ENCODE measurements around the gene ADCY3. TPM values are rescaled to one million over a fixed set of nuclear protein-coding genes. Genes with fewer than 3 reads are reported as not detected.

Gene ADCY3
- total and polyA plus RNA-seq, 5 donors from 2014 or later: 3.8 to 67.6 (median 11.2) TPM

- H3K36me3 ChIP-seq (ENCODE audit: control insufficient read depth, insufficient read depth, low read length): peaks cover 72% of the 10 kb centered on the region
- H3K4me3 Mint-ChIP-seq: no peak overlapping the region
- H3K4me3 ChIP-seq (ENCODE audit: low read depth, low read length): no peak overlapping the region
- no peaks in the 10 kb centered on the region for H3K4me1 ChIP-seq (ENCODE audit: control insufficient read depth, insufficient read depth, low read length, poor library complexity, severe bottlenecking)
- ATAC-seq (ENCODE audit: low read depth in 2 of 2) (no peak), DNase-seq (no peak)
- peaks cover 84% of the 10 kb centered on the region for H3K36me3 Mint-ChIP-seq
- H3K27ac Mint-ChIP-seq: no peak overlapping the region
- peaks cover 1 to 23% (median 8%) of the 10 kb centered on the region in 7 donors for H3K9me3 Mint-ChIP-seq
- peaks cover 0 to 21% (median 11%) of the 10 kb centered on the region in 4 donors for H3K4me1 Mint-ChIP-seq
- peaks cover 11 to 13% of the 10 kb centered on the region in 2 experiments for H3K9me3 ChIP-seq (ENCODE audit: control insufficient read depth in 2 of 2, low read length in 2 of 2)
- no peak overlapping the region for H3K27ac ChIP-seq (ENCODE audit: insufficient read depth, low read length, poor library complexity, severe bottlenecking)
- no peaks in the 10 kb centered on the region for H3K27me3 ChIP-seq (ENCODE audit: control insufficient read depth, insufficient read depth, low read length)
- no peaks in the 10 kb centered on the region for H3K27me3 Mint-ChIP-seq
Observed at GRCh38 chr2:24955921-24956320, 35.9 kb upstream of the ADCY3 start.

- Histone ChIP-seq H3K36me3 (ENCODE audit: control insufficient read depth, insufficient read depth, low read length) (peaks cover 68% of the 10 kb centered on the region), H3K27ac (ENCODE audit: insufficient read depth, low read length, poor library complexity, severe bottlenecking) (no peak overlapping the region), H3K4me3 (ENCODE audit: low read depth, low read length) (no peak overlapping the region), H3K9me3 (ENCODE audit: control insufficient read depth in 2 of 2, low read length in 2 of 2) (peaks cover 11 to 13% of the 10 kb centered on the region in 2 experiments), H3K27me3 (ENCODE audit: control insufficient read depth, insufficient read depth, low read length) (no peaks in the 10 kb centered on the region), H3K4me1 (ENCODE audit: control insufficient read depth, insufficient read depth, low read length, poor library complexity, severe bottlenecking) (no peaks in the 10 kb centered on the region)
- ATAC-seq (ENCODE audit: low read depth in 2 of 2) (no peak), DNase-seq (no peak)
- Mint-ChIP-seq H3K36me3 (peaks cover 78% of the 10 kb centered on the region), H3K4me1 (peaks cover 0 to 18% (median 8%) of the 10 kb centered on the region in 4 donors), H3K9me3 (peaks cover 1 to 23% (median 8%) of the 10 kb centered on the region in 7 donors), H3K27ac (no peak overlapping the region), H3K27me3 (no peaks in the 10 kb centered on the region), H3K4me3 (no peak overlapping the region)
Observed at GRCh38 chr2:24955232-24955631, 35.2 kb upstream of the ADCY3 start.

- Mint-ChIP-seq H3K27ac (no peak overlapping the region), H3K27me3 (no peaks in the 10 kb centered on the region), H3K4me3 (no peak overlapping the region), H3K9me3 (peaks cover 0 to 7% (median 3%) of the 10 kb centered on the region in 7 donors), H3K36me3 (peaks cover 46% of the 10 kb centered on the region), H3K4me1 (peaks cover 0 to 5% (median under 1%) of the 10 kb centered on the region in 4 donors)
- peaks cover 4 to 5% of the 10 kb centered on the region in 2 experiments for H3K9me3 ChIP-seq (ENCODE audit: control insufficient read depth in 2 of 2, low read length in 2 of 2)
- ATAC-seq (ENCODE audit: low read depth in 2 of 2): no peak
- H3K4me3 ChIP-seq (ENCODE audit: low read depth, low read length): no peak overlapping the region
- H3K27me3 ChIP-seq (ENCODE audit: control insufficient read depth, insufficient read depth, low read length): no peaks in the 10 kb centered on the region
- DNase-seq: no peak
- H3K4me1 ChIP-seq (ENCODE audit: control insufficient read depth, insufficient read depth, low read length, poor library complexity, severe bottlenecking): no peaks in the 10 kb centered on the region
- peaks cover 48% of the 10 kb centered on the region for H3K36me3 ChIP-seq (ENCODE audit: control insufficient read depth, insufficient read depth, low read length)
- no peak overlapping the region for H3K27ac ChIP-seq (ENCODE audit: insufficient read depth, low read length, poor library complexity, severe bottlenecking)
Observed at GRCh38 chr2:24950102-24950501, 30.1 kb upstream of the ADCY3 start.

DNA sequence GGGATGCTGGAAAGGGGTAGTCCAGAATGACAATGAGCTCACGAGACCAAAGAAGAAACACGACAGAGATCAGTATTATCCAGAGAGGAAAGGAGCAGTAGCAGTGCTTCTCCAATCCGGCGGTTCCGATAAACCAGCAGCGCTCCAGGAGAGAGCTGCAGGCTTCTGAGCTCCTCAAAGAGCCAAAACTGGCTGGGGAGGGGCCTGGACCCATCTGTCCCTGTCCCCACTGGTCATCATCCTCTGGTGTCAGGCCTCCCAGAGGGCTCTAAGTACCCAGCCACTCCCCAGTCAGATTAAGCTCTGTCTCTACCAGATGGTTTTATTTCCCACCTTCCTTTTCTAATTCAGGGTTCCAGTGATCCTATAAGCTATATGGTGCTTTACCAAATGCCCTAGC, 28.5 kb upstream of the ADCY3 start:
- Mint-ChIP-seq H3K4me1 (peaks cover 0 to 5% (median under 1%) of the 10 kb centered on the region in 4 donors), H3K9me3 (no peaks in the 10 kb centered on the region), H3K36me3 (peaks cover 32% of the 10 kb centered on the region), H3K27ac (no peak overlapping the region), H3K27me3 (no peaks in the 10 kb centered on the region), H3K4me3 (no peak overlapping the region)
- no peak overlapping the region for H3K27ac ChIP-seq (ENCODE audit: insufficient read depth, low read length, poor library complexity, severe bottlenecking)
- H3K27me3 ChIP-seq (ENCODE audit: control insufficient read depth, insufficient read depth, low read length): no peaks in the 10 kb centered on the region
- no peaks in the 10 kb centered on the region for H3K9me3 ChIP-seq (ENCODE audit: control insufficient read depth in 2 of 2, low read length in 2 of 2)
- H3K4me3 ChIP-seq (ENCODE audit: low read depth, low read length): no peak overlapping the region
- H3K36me3 ChIP-seq (ENCODE audit: control insufficient read depth, insufficient read depth, low read length): peaks cover 39% of the 10 kb centered on the region
- H3K4me1 ChIP-seq (ENCODE audit: control insufficient read depth, insufficient read depth, low read length, poor library complexity, severe bottlenecking): no peaks in the 10 kb centered on the region
- DNase-seq: no peak
- ATAC-seq (ENCODE audit: low read depth in 2 of 2): no peak

GRCh38 chr2:24947561-24948157, 27.6 kb upstream of the ADCY3 start:
- Histone ChIP-seq H3K27ac (ENCODE audit: insufficient read depth, low read length, poor library complexity, severe bottlenecking) (no peak overlapping the region), H3K36me3 (ENCODE audit: control insufficient read depth, insufficient read depth, low read length) (peaks cover 33% of the 10 kb centered on the region), H3K4me3 (ENCODE audit: low read depth, low read length) (no peak overlapping the region), H3K4me1 (ENCODE audit: control insufficient read depth, insufficient read depth, low read length, poor library complexity, severe bottlenecking) (no peaks in the 10 kb centered on the region), H3K9me3 (ENCODE audit: control insufficient read depth in 2 of 2, low read length in 2 of 2) (no peaks in the 10 kb centered on the region), H3K27me3 (ENCODE audit: control insufficient read depth, insufficient read depth, low read length) (no peaks in the 10 kb centered on the region)
- no peaks in the 10 kb centered on the region for H3K27me3 Mint-ChIP-seq
- no peak for DNase-seq
- H3K9me3 Mint-ChIP-seq: no peaks in the 10 kb centered on the region
- peak overlapping the region in 1 of 3 donors; percentile 48 for H3K27ac Mint-ChIP-seq
- peaks cover 0 to 2% (median 0%) of the 10 kb centered on the region in 4 donors for H3K4me1 Mint-ChIP-seq
- H3K4me3 Mint-ChIP-seq: no peak overlapping the region
- H3K36me3 Mint-ChIP-seq: peaks cover 32% of the 10 kb centered on the region
- ATAC-seq (ENCODE audit: low read depth in 2 of 2): no peak

DNA sequence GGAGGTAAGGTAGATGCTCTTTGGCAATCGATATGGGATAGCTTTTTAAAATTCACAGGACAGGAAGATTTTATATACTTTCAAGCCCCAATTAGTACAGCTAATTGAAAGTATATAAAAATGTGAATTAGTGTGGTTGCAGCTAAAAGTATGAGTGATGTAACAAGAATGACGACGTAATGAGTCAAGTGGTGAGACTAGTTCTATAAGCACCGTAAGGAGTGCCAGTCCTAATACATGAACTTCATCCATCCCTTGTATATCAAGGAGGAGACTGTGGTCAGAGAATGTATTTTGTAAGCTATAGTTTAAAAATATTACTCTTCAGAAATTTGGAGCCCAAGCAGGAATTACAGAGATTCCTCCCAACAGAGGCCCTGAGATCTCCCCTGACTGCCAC, 25.9 kb upstream of the ADCY3 start:
- Mint-ChIP-seq H3K27me3 (no peaks in the 10 kb centered on the region), H3K36me3 (peaks cover 18% of the 10 kb centered on the region), H3K9me3 (no peaks in the 10 kb centered on the region), H3K27ac (no peak overlapping the region), H3K4me1 (peaks cover 0 to 2% (median 0%) of the 10 kb centered on the region in 4 donors), H3K4me3 (no peak overlapping the region)
- Histone ChIP-seq H3K4me3 (ENCODE audit: low read depth, low read length) (no peak overlapping the region), H3K36me3 (ENCODE audit: control insufficient read depth, insufficient read depth, low read length) (peaks cover 21% of the 10 kb centered on the region), H3K27ac (ENCODE audit: insufficient read depth, low read length, poor library complexity, severe bottlenecking) (no peak overlapping the region), H3K9me3 (ENCODE audit: control insufficient read depth in 2 of 2, low read length in 2 of 2) (no peaks in the 10 kb centered on the region), H3K27me3 (ENCODE audit: control insufficient read depth, insufficient read depth, low read length) (no peaks in the 10 kb centered on the region), H3K4me1 (ENCODE audit: control insufficient read depth, insufficient read depth, low read length, poor library complexity, severe bottlenecking) (no peaks in the 10 kb centered on the region)
- ATAC-seq (ENCODE audit: low read depth in 2 of 2) (no peak), DNase-seq (no peak)

DNA sequence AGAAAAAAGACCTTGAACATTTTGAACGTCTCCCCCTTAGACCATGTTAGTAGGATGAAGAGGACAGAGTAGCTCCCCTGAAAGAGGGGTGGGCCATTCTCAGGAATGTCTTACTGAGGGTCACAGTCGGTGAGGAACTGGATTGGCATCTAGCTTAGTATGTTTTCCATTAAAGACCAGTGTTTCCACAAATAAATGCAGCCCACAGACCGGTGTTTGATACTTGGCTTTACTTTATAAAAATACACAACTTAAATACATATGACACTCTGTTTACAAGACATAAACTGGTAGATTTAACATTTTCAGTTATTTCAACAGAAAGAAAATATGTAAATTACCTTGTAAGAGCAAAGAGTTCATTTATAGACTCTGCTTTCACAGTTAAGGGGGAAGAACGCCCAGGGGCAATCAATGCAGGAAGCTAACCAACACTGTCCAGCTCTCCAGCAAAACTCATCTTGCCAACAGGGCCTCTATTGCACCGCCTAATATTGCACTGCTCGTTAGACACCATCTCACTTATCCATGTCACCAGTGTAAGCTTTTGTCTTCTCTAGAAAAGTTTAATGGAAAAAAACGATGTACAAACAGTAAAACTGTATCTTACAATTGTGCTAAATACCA, 23.5 kb upstream of the ADCY3 start:
- H3K9me3 Mint-ChIP-seq: no peaks in the 10 kb centered on the region
- no peak for ATAC-seq (ENCODE audit: low read depth in 2 of 2)

GRCh38 chr2:24939353-24939752, 19.3 kb upstream of the ADCY3 start:
- no peak overlapping the region for H3K4me3 Mint-ChIP-seq
- Histone ChIP-seq H3K36me3 (ENCODE audit: control insufficient read depth, insufficient read depth, low read length) (no peaks in the 10 kb centered on the region), H3K27ac (ENCODE audit: insufficient read depth, low read length, poor library complexity, severe bottlenecking) (no peak overlapping the region), H3K9me3 (ENCODE audit: control insufficient read depth in 2 of 2, low read length in 2 of 2) (no peaks in the 10 kb centered on the region), H3K4me1 (ENCODE audit: control insufficient read depth, insufficient read depth, low read length, poor library complexity, severe bottlenecking) (no peaks in the 10 kb centered on the region), H3K27me3 (ENCODE audit: control insufficient read depth, insufficient read depth, low read length) (no peaks in the 10 kb centered on the region), H3K4me3 (ENCODE audit: low read depth, low read length) (no peak overlapping the region)
- no peak overlapping the region for H3K27ac Mint-ChIP-seq
- ATAC-seq (ENCODE audit: low read depth in 2 of 2) (no peak), DNase-seq (no peak)
- no peaks in the 10 kb centered on the region for H3K9me3 Mint-ChIP-seq
- no peaks in the 10 kb centered on the region for H3K36me3 Mint-ChIP-seq
- no peaks in the 10 kb centered on the region for H3K4me1 Mint-ChIP-seq
- H3K27me3 Mint-ChIP-seq: no peaks in the 10 kb centered on the region

More for the DNA sequence above, 23.5 kb upstream of the ADCY3 start:
- Histone ChIP-seq H3K4me1 (ENCODE audit: control insufficient read depth, insufficient read depth, low read length, poor library complexity, severe bottlenecking) (no peaks in the 10 kb centered on the region), H3K27ac (ENCODE audit: insufficient read depth, low read length, poor library complexity, severe bottlenecking) (no peak overlapping the region), H3K4me3 (ENCODE audit: low read depth, low read length) (no peak overlapping the region), H3K9me3 (ENCODE audit: control insufficient read depth in 2 of 2, low read length in 2 of 2) (no peaks in the 10 kb centered on the region), H3K36me3 (ENCODE audit: control insufficient read depth, insufficient read depth, low read length) (peaks cover 21% of the 10 kb centered on the region), H3K27me3 (ENCODE audit: control insufficient read depth, insufficient read depth, low read length) (no peaks in the 10 kb centered on the region)
- Mint-ChIP-seq H3K36me3 (peaks cover 14% of the 10 kb centered on the region), H3K27me3 (no peaks in the 10 kb centered on the region), H3K27ac (no peak overlapping the region), H3K4me1 (peaks cover 0 to 2% (median 0%) of the 10 kb centered on the region in 4 donors), H3K4me3 (no peak overlapping the region)
- no peak for DNase-seq

All from CD4-positive, CD25-positive, alpha-beta regulatory T cell (primary cell).